Gastrocnemius medialis (tissue), 4 donors: ENCODE results near the gene PARD3B.
"Not testable (repeated sequence)": the region's sequence is repeated elsewhere in the genome, so short reads cannot be mapped to it uniquely, and the experiment has no call there.

ENCODE experiments used
- POLR2A ChIP-seq, 2 donors: fragments of 450-650 bp; IDR thresholded peaks; one replicate each; pipeline ENCODE4 v1.6.1; 2017; ENCODE audit warnings: antibody characterized with exemption in 2 of 2, mild to moderate bottlenecking in 2 of 2, moderate library complexity in 2 of 2
- TF ChIP-seq, protein P1 (sequence below), 5 experiments: fragments of 450-650 bp in 3 of 5; fragments of 200-600 bp in 2 of 5; sonication (generic) in 2 of 5; IDR thresholded peaks in 4 of 5; conservative IDR thresholded peaks in 1 of 5; 1 replicate in 4 of 5; 2 replicates in 1 of 5; pipeline ENCODE4 v1.5.1; 2016 to 2019; ENCODE audit warnings: antibody characterized with exemption in 5 of 5, mild to moderate bottlenecking in 3 of 5, moderate library complexity in 3 of 5

- TF ChIP-seq, protein P1, sequence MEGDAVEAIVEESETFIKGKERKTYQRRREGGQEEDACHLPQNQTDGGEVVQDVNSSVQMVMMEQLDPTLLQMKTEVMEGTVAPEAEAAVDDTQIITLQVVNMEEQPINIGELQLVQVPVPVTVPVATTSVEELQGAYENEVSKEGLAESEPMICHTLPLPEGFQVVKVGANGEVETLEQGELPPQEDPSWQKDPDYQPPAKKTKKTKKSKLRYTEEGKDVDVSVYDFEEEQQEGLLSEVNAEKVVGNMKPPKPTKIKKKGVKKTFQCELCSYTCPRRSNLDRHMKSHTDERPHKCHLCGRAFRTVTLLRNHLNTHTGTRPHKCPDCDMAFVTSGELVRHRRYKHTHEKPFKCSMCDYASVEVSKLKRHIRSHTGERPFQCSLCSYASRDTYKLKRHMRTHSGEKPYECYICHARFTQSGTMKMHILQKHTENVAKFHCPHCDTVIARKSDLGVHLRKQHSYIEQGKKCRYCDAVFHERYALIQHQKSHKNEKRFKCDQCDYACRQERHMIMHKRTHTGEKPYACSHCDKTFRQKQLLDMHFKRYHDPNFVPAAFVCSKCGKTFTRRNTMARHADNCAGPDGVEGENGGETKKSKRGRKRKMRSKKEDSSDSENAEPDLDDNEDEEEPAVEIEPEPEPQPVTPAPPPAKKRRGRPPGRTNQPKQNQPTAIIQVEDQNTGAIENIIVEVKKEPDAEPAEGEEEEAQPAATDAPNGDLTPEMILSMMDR (IDR thresholded peaks at IDR 0.05 in 4 of 5, conservative IDR thresholded peaks at IDR 0.05 in 1 of 5), result not testable (repeated sequence)
- TF ChIP-seq POLR2A (IDR thresholded peaks at IDR 0.05), result not testable (repeated sequence)
Observed at GRCh38 chr2:205493528-205493927, 948.3 kb downstream of the PARD3B start.
